Activated naive CD8-positive, alpha-beta T cell treated with anti-CD3 and anti-CD28 coated beads, Interleukin-2, amount 50 U/mL, for 16 hours (primary cell): Measurements from ENCODE around the gene CXXC1.
"Not testable (repeated sequence)": the region's sequence is repeated elsewhere in the genome, so short reads cannot be mapped to it uniquely, and the experiment has no call there.

Experiments
- DNase-seq: peaks from one replicate; pipeline ENCODE4 v3.0.0-alpha.2; 2020; ENCODE audit warnings: low read depth, low spot score

CXXC1 gene

GRCh38 chr18:50287441-50288347 lies at the start of gene CXXC1:
Gene CXXC1, minus strand, starts transcription at chr18:50287692. Its CDS starts 103 bp downstream, at chr18:50287589.
- DNase-seq = peak; percentile 96

- no peak for DNase-seq
Measured at GRCh38 chr18:50334546-50335152, 47.2 kb upstream of the CXXC1 start.

GRCh38 chr18:50331691-50332090 lies 44.2 kb upstream of the CXXC1 start:
- no peak for DNase-seq

- no peak for DNase-seq
Measured at GRCh38 chr18:50330176-50330575, 42.7 kb upstream of the CXXC1 start.

GRCh38 chr18:50327983-50328382 lies 40.5 kb upstream of the CXXC1 start:
- no peak for DNase-seq

- DNase-seq = no peak
Measured at GRCh38 chr18:50320719-50321118, 33.2 kb upstream of the CXXC1 start.

GRCh38 chr18:50315100-50315871 lies 27.8 kb upstream of the CXXC1 start:
- DNase-seq = no peak

GRCh38 chr18:50313873-50314460 lies 26.5 kb upstream of the CXXC1 start:
- DNase-seq = no peak

GRCh38 chr18:50313031-50313607 lies 25.6 kb upstream of the CXXC1 start:
- no peak for DNase-seq

- no peak for DNase-seq
Measured at GRCh38 chr18:50312296-50313030, 25.0 kb upstream of the CXXC1 start.

GRCh38 chr18:50311650-50312049 lies 24.2 kb upstream of the CXXC1 start:
- DNase-seq = no peak

GRCh38 chr18:50310080-50310479 lies 22.6 kb upstream of the CXXC1 start:
- DNase-seq = no peak

GRCh38 chr18:50308851-50309250 lies 21.4 kb upstream of the CXXC1 start:
- DNase-seq = not testable (repeated sequence)

GRCh38 chr18:50307738-50308470 lies 20.4 kb upstream of the CXXC1 start:
- peak; percentile 80 for DNase-seq

GRCh38 chr18:50307400-50307737 lies 19.9 kb upstream of the CXXC1 start:
- no peak for DNase-seq

GRCh38 chr18:50306944-50307343 lies 19.5 kb upstream of the CXXC1 start:
- DNase-seq = no peak

GRCh38 chr18:50301074-50301473 lies 13.6 kb upstream of the CXXC1 start:
- DNase-seq = no peak

GRCh38 chr18:50299626-50300388 lies 12.3 kb upstream of the CXXC1 start:
- no peak for DNase-seq
